Measurements from ENCODE around the gene RNF17. TPM values are rescaled to one million over a fixed set of nuclear protein-coding genes. Genes with fewer than 3 reads are reported as not detected.

Gene RNF17
- total RNA-seq, 1 experiment from 2014 or later, result not detected

GRCh38 chr13:24742977-24743376 is 21.0 kb upstream of the RNF17 start:
- H4K20me1 ChIP-seq (ENCODE audit: insufficient read depth), result no peaks in the 10 kb centered on the region
- DNase-seq (ENCODE audit: low read depth, low spot score), result no peak
- H3K9ac ChIP-seq (ENCODE audit: low read length), result no peak overlapping the region
- no TSS peak for BruUV-seq (replicated peaks)
- no peaks in the 10 kb centered on the region for H3K27me3 ChIP-seq (ENCODE audit: insufficient read depth, low read length)
- no peak overlapping the region for H3K4me3 ChIP-seq (replicated peaks in 1 of 2; ENCODE audit: low read depth in 1 of 2, low read length in 2 of 2)
- H3K4me1 ChIP-seq (ENCODE audit: control insufficient read depth in 1 of 2, insufficient read depth in 2 of 2, low read length in 2 of 2), result peaks cover 0 to 7% of the 10 kb centered on the region in 2 experiments; a peak in 1 of 4 replicates
- no peak for ATAC-seq
- no peak overlapping the region for H2AFZ ChIP-seq (ENCODE audit: low read depth, low read length, poor library complexity, severe bottlenecking)
- POLR2A ChIA-PET, result no interaction called here
- H3K4me2 ChIP-seq (ENCODE audit: low read length), result no peak overlapping the region
- RAD21 ChIA-PET (ENCODE audit: low non-redundant PET in 1 of 2, low total read pairs in 2 of 2, uncharacterized antibody in 2 of 2, unreplicated experiment in 2 of 2), result no interaction called here
- no peaks in the 10 kb centered on the region for H3K9me2 ChIP-seq (ENCODE audit: insufficient read depth)
- no peak overlapping the region for H3K27ac ChIP-seq (ENCODE audit: low read depth, low read length)
- CTCF ChIA-PET, result no interaction called here
- no peaks in the 10 kb centered on the region for H3K9me3 ChIP-seq (ENCODE audit: control insufficient read depth in 1 of 2, insufficient read depth in 1 of 2, low read depth in 1 of 2, low read length in 2 of 2)
- H3K79me2 ChIP-seq (ENCODE audit: insufficient read depth, low read length), result no peaks in the 10 kb centered on the region
- TF ChIP-seq YY1 (IDR thresholded peaks at IDR 0.05; ENCODE audit: extremely low read depth, insufficient replicate concordance, low read depth, low read length) (no peak), EZH2 (IDR thresholded peaks at IDR 0.05) (no peak), EGR1 (IDR thresholded peaks at IDR 0.05; ENCODE audit: low read depth) (no peak), ZFX (IDR thresholded peaks at IDR 0.05) (no peak), SP1 (IDR thresholded peaks at IDR 0.05; ENCODE audit: low read depth) (no peak), FOSL1 (IDR thresholded peaks at IDR 0.05; ENCODE audit: low read depth) (no peak), CTCF (IDR thresholded peaks at IDR 0.05 in 2 of 3, conservative IDR thresholded peaks at IDR 0.05 in 1 of 3; ENCODE audit: borderline replicate concordance in 1 of 3, insufficient read depth in 1 of 3, low read depth in 2 of 3, low read length in 2 of 3) (no peak), EZH2phosphoT487 (IDR thresholded peaks at IDR 0.05; ENCODE audit: borderline replicate concordance) (no peak)
- TF ChIP-seq, protein P1, sequence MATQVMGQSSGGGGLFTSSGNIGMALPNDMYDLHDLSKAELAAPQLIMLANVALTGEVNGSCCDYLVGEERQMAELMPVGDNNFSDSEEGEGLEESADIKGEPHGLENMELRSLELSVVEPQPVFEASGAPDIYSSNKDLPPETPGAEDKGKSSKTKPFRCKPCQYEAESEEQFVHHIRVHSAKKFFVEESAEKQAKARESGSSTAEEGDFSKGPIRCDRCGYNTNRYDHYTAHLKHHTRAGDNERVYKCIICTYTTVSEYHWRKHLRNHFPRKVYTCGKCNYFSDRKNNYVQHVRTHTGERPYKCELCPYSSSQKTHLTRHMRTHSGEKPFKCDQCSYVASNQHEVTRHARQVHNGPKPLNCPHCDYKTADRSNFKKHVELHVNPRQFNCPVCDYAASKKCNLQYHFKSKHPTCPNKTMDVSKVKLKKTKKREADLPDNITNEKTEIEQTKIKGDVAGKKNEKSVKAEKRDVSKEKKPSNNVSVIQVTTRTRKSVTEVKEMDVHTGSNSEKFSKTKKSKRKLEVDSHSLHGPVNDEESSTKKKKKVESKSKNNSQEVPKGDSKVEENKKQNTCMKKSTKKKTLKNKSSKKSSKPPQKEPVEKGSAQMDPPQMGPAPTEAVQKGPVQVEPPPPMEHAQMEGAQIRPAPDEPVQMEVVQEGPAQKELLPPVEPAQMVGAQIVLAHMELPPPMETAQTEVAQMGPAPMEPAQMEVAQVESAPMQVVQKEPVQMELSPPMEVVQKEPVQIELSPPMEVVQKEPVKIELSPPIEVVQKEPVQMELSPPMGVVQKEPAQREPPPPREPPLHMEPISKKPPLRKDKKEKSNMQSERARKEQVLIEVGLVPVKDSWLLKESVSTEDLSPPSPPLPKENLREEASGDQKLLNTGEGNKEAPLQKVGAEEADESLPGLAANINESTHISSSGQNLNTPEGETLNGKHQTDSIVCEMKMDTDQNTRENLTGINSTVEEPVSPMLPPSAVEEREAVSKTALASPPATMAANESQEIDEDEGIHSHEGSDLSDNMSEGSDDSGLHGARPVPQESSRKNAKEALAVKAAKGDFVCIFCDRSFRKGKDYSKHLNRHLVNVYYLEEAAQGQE (IDR thresholded peaks at IDR 0.05; ENCODE audit: low read depth), result no peak
- TF ChIP-seq, protein P2, sequence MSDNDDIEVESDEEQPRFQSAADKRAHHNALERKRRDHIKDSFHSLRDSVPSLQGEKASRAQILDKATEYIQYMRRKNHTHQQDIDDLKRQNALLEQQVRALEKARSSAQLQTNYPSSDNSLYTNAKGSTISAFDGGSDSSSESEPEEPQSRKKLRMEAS (IDR thresholded peaks at IDR 0.05), result no peak
- H3K36me3 ChIP-seq (ENCODE audit: control insufficient read depth in 1 of 2, insufficient read depth in 2 of 2, low read length in 2 of 2), result no peaks in the 10 kb centered on the region
- intact Hi-C loops (cut with micrococcal nuclease), result no loop called here
